ENCODE data around the gene SASS6. TPM values are rescaled to one million over a fixed set of nuclear protein-coding genes. Genes with fewer than 3 reads are reported as not detected.
A peak's percentile ranks its signal among the peaks of the same experiment; 100 is the strongest.

SASS6 gene
- total RNA-seq, 1 experiment from 2014 or later = 19.4 TPM

- in situ Hi-C loops (cut with HindIII; ENCODE audit: low sequenced_read_pairs) = no loop called here
- DNase-seq (ENCODE audit: low spot score) = no peak
Observed at GRCh38 chr1:100115524-100115923, 17.2 kb downstream of the SASS6 start.

GRCh38 chr1:100109554-100110066, 23.1 kb downstream of the SASS6 start:
- no peak for DNase-seq (ENCODE audit: low spot score)
- in situ Hi-C loops (cut with HindIII; ENCODE audit: low sequenced_read_pairs) = no loop called here

- DNase-seq (ENCODE audit: low spot score) = no peak
- in situ Hi-C loops (cut with HindIII; ENCODE audit: low sequenced_read_pairs) = no loop called here
Observed at GRCh38 chr1:100107696-100108095, 25.0 kb downstream of the SASS6 start.

- no peak for DNase-seq (ENCODE audit: low spot score)
- in situ Hi-C loops (cut with HindIII; ENCODE audit: low sequenced_read_pairs) = no loop called here
Observed at GRCh38 chr1:100101564-100101963, 31.2 kb downstream of the SASS6 start.

- no peak for DNase-seq (ENCODE audit: low spot score)
- in situ Hi-C loops (cut with HindIII; ENCODE audit: low sequenced_read_pairs) = no loop called here
Observed at GRCh38 chr1:100100202-100100601, 32.5 kb downstream of the SASS6 start.

GRCh38 chr1:100090471-100090870, 42.3 kb downstream of the SASS6 start:
- DNase-seq (ENCODE audit: low spot score) = no peak
- in situ Hi-C loops (cut with HindIII; ENCODE audit: low sequenced_read_pairs) = no loop called here

GRCh38 chr1:100089082-100089481, 43.6 kb downstream of the SASS6 start:
- in situ Hi-C loops (cut with HindIII; ENCODE audit: low sequenced_read_pairs) = no loop called here
- no peak for DNase-seq (ENCODE audit: low spot score)

- no peak for DNase-seq (ENCODE audit: low spot score)
- in situ Hi-C loops (cut with HindIII; ENCODE audit: low sequenced_read_pairs) = no loop called here
Observed at GRCh38 chr1:100087396-100087795, 45.3 kb downstream of the SASS6 start.

- in situ Hi-C loops (cut with HindIII; ENCODE audit: low sequenced_read_pairs) = no loop called here
- DNase-seq (ENCODE audit: low spot score) = no peak
Observed at GRCh38 chr1:100080331-100080730, 52.4 kb downstream of the SASS6 start.

GRCh38 chr1:100077531-100077930, 55.2 kb downstream of the SASS6 start:
- in situ Hi-C loops (cut with HindIII; ENCODE audit: low sequenced_read_pairs) = no loop called here
- DNase-seq (ENCODE audit: low spot score) = peak; percentile 65

- in situ Hi-C loops (cut with HindIII; ENCODE audit: low sequenced_read_pairs) = no loop called here
- no peak for DNase-seq (ENCODE audit: low spot score)
Observed at GRCh38 chr1:100076744-100077143, 56.0 kb downstream of the SASS6 start.

GRCh38 chr1:100076319-100076718, 56.4 kb downstream of the SASS6 start:
- in situ Hi-C loops (cut with HindIII; ENCODE audit: low sequenced_read_pairs) = no loop called here
- DNase-seq (ENCODE audit: low spot score) = no peak

- in situ Hi-C loops (cut with HindIII; ENCODE audit: low sequenced_read_pairs) = no loop called here
- no peak for DNase-seq (ENCODE audit: low spot score)
Observed at GRCh38 chr1:100075773-100076172, 57.0 kb downstream of the SASS6 start.

GRCh38 chr1:100074604-100075395, 57.9 kb downstream of the SASS6 start:
- in situ Hi-C loops (cut with HindIII; ENCODE audit: low sequenced_read_pairs) = no loop called here
- DNase-seq (ENCODE audit: low spot score) = no peak

- in situ Hi-C loops (cut with HindIII; ENCODE audit: low sequenced_read_pairs) = no loop called here
Observed at GRCh38 chr1:100073531-100073930, 59.2 kb downstream of the SASS6 start.

GRCh38 chr1:100070201-100070939, 62.4 kb downstream of the SASS6 start:
- no peak for DNase-seq (ENCODE audit: low spot score)
- in situ Hi-C loops (cut with HindIII; ENCODE audit: low sequenced_read_pairs) = no loop called here

More at GRCh38 chr1:100073531-100073930, 59.2 kb downstream of the SASS6 start:
- DNase-seq (ENCODE audit: low spot score) = no peak

GRCh38 chr1:100065969-100066227, 66.8 kb downstream of the SASS6 start:
- in situ Hi-C loops (cut with HindIII; ENCODE audit: low sequenced_read_pairs) = no loop called here
- DNase-seq (ENCODE audit: low spot score) = no peak

- DNase-seq (ENCODE audit: low spot score) = no peak
- in situ Hi-C loops (cut with HindIII; ENCODE audit: low sequenced_read_pairs) = no loop called here
Observed at GRCh38 chr1:100065183-100065968, 67.4 kb downstream of the SASS6 start.

- in situ Hi-C loops (cut with HindIII; ENCODE audit: low sequenced_read_pairs) = no loop called here
Observed at GRCh38 chr1:100061681-100062080, 71.0 kb downstream of the SASS6 start.

GRCh38 chr1:100053727-100054126, 79.0 kb downstream of the SASS6 start:
- DNase-seq (ENCODE audit: low spot score) = no peak
- in situ Hi-C loops (cut with HindIII; ENCODE audit: low sequenced_read_pairs) = no loop called here

More at GRCh38 chr1:100061681-100062080, 71.0 kb downstream of the SASS6 start:
- no peak for DNase-seq (ENCODE audit: low spot score)

Data from G401 (cell line).